Natural killer cell (primary cell): ENCODE data around the gene TNFAIP8L3. TPM values are rescaled to one million over a fixed set of nuclear protein-coding genes. Genes with fewer than 3 reads are reported as not detected.

ENCODE experiments used
- ATAC-seq, 3 donors: fragments of 150-1000 bp in 2 of 3; fragments of 200-7000 bp in 1 of 3; cut with Tn5 transposase; 1 replicate in 1 of 3; 2 replicates in 2 of 3; pipeline ENCODE4 v1.10.0; 2021; ENCODE audit warnings: mild to moderate bottlenecking in 2 of 3, moderate library complexity in 2 of 3
- DNase-seq, 2 donors: peaks; one replicate each; pipeline versions ENCODE4 v3.0.0 to v3.0.0-alpha.2; 2013 to 2021; ENCODE audit warnings: mixed read lengths in 1 of 2
- H3K27ac ChIP-seq: one replicate; pipeline ENCODE4 v1.5.1; 2013; ENCODE audit warnings: mild to moderate bottlenecking, low read length
- H3K27me3 ChIP-seq: one replicate; pipeline ENCODE4 v1.6.1; 2013; ENCODE audit warnings: low read length; ENCODE audit not compliant: control insufficient read depth, insufficient read depth
- H3K36me3 ChIP-seq: one replicate; pipeline ENCODE4 v1.6.1; 2013; ENCODE audit warnings: low read length; ENCODE audit not compliant: control insufficient read depth, insufficient read depth
- H3K4me1 ChIP-seq: one replicate; pipeline ENCODE4 v1.6.1; 2013; ENCODE audit warnings: low read length; ENCODE audit not compliant: control insufficient read depth, insufficient read depth
- H3K4me3 ChIP-seq: one replicate; pipeline ENCODE4 v1.5.1; 2013; ENCODE audit warnings: low read length
- H3K9me3 ChIP-seq: one replicate; pipeline ENCODE4 v1.6.1; 2013; ENCODE audit warnings: low read length; ENCODE audit not compliant: control insufficient read depth, insufficient read depth
- H3K27ac Mint-ChIP-seq, 2 donors: one replicate each; pipeline ENCODE4 v1.8.0; 2022; ENCODE audit warnings: mild to moderate bottlenecking in 2 of 2, mixed read lengths in 2 of 2, moderate library complexity in 1 of 2
- H3K27me3 Mint-ChIP-seq, 2 donors: one replicate each; pipeline ENCODE4 v1.8.0; 2022; ENCODE audit warnings: low read depth in 2 of 2, mixed read lengths in 2 of 2
- H3K36me3 Mint-ChIP-seq: one replicate; pipeline ENCODE4 v1.8.0; 2022; ENCODE audit warnings: mixed read lengths
- H3K4me1 Mint-ChIP-seq, 2 donors: one replicate each; pipeline ENCODE4 v1.8.0; 2022; ENCODE audit warnings: mixed read lengths in 2 of 2
- H3K4me3 Mint-ChIP-seq: one replicate; pipeline ENCODE4 v1.8.0; 2022; ENCODE audit warnings: mild to moderate bottlenecking, moderate library complexity, mixed read lengths
- H3K9me3 Mint-ChIP-seq, 2 donors: one replicate each; pipeline ENCODE4 v1.8.0; 2022; ENCODE audit warnings: mixed read lengths in 2 of 2
- CTCF ChIP-seq: fragments of 200-600 bp; IDR thresholded peaks from one replicate; pipeline ENCODE4 v1.8.0; 2022; ENCODE audit warnings: antibody characterized with exemption
- WGBS: methylation state at CpG from one replicate; pipeline ENCODE4 v1.1.7; 2013; ENCODE audit warnings: missing lambda C conversion rate; ENCODE audit not compliant: insufficient coverage; 5-methylcytosine and 5-hydroxymethylcytosine counted together
- intact Hi-C: fragments of 100-400 bp; cut with micrococcal nuclease; formaldehyde crosslinking; loops from one replicate; pipeline ENCODE4 v1.14.2; 2022
- total RNA-seq, 4 donors: library from RNA; stranded (reverse); fragments of 120-200 nt in 1 of 4; gene quantifications; one replicate each; pipeline versions ENCODE4 v1.2.3 to v1.2.4, GENCODE V29; 2013 to 2022

The TNFAIP8L3 gene
- total RNA-seq, 3 donors from 2014 or later (not counting 1 experiment from before 2014, with no cell fraction given): not detected

GRCh38 chr15:51092480-51093040 is 2.1 kb downstream of the TNFAIP8L3 start:
- H3K27me3 ChIP-seq: peaks cover 36% of the 10 kb centered on the region
- peaks cover 14% of the 10 kb centered on the region for H3K4me1 ChIP-seq
- intact Hi-C loops: no loop called here
- no peak for ATAC-seq
- peak overlapping the region; percentile 32 for H3K4me3 Mint-ChIP-seq
- H3K4me3 ChIP-seq: no peak overlapping the region
- no peaks in the 10 kb centered on the region for H3K9me3 ChIP-seq
- TF ChIP-seq CTCF: no peak
- no peaks in the 10 kb centered on the region for H3K4me1 Mint-ChIP-seq
- H3K27ac Mint-ChIP-seq: no peak overlapping the region
- H3K27ac ChIP-seq: no peak overlapping the region
- H3K9me3 Mint-ChIP-seq: no peaks in the 10 kb centered on the region
- no peak for DNase-seq
- no peaks in the 10 kb centered on the region for H3K36me3 Mint-ChIP-seq
- peaks cover 50 to 77% of the 10 kb centered on the region in 2 donors for H3K27me3 Mint-ChIP-seq
- WGBS: 67% methylated on average over 11 of the region's 12 CpGs
- H3K36me3 ChIP-seq: no peaks in the 10 kb centered on the region

- H3K4me1 Mint-ChIP-seq: no peaks in the 10 kb centered on the region
- intact Hi-C loops: no loop called here
- TF ChIP-seq CTCF: no peak
- ATAC-seq (no peak), DNase-seq (no peak)
- 76% methylated on average over 3 of the region's 3 CpGs for WGBS
- no peak overlapping the region for H3K27ac Mint-ChIP-seq
- H3K36me3 Mint-ChIP-seq: no peaks in the 10 kb centered on the region
- Histone ChIP-seq H3K9me3 (no peaks in the 10 kb centered on the region), H3K27ac (no peak overlapping the region), H3K27me3 (peaks cover 28% of the 10 kb centered on the region), H3K4me3 (no peak overlapping the region), H3K36me3 (no peaks in the 10 kb centered on the region), H3K4me1 (peaks cover 14% of the 10 kb centered on the region)
- no peak overlapping the region for H3K4me3 Mint-ChIP-seq
- peaks cover 44 to 66% of the 10 kb centered on the region in 2 donors for H3K27me3 Mint-ChIP-seq
- H3K9me3 Mint-ChIP-seq: no peaks in the 10 kb centered on the region
Measured at GRCh38 chr15:51090753-51091152, 4.0 kb downstream of the TNFAIP8L3 start.

GRCh38 chr15:51089699-51090453 is 4.8 kb downstream of the TNFAIP8L3 start:
- no peaks in the 10 kb centered on the region for H3K9me3 ChIP-seq
- DNase-seq: no peak
- no peak for ATAC-seq
- WGBS: 76% methylated on average over 4 of the region's 4 CpGs
- Mint-ChIP-seq H3K4me3 (no peak overlapping the region), H3K36me3 (no peaks in the 10 kb centered on the region), H3K27ac (no peak overlapping the region), H3K9me3 (no peaks in the 10 kb centered on the region), H3K4me1 (no peaks in the 10 kb centered on the region), H3K27me3 (peaks cover 42 to 62% of the 10 kb centered on the region in 2 donors)
- no peak for TF ChIP-seq CTCF
- H3K27me3 ChIP-seq: peaks cover 21% of the 10 kb centered on the region
- no peaks in the 10 kb centered on the region for H3K36me3 ChIP-seq
- no peak overlapping the region for H3K27ac ChIP-seq
- no peak overlapping the region for H3K4me3 ChIP-seq
- intact Hi-C loops: no loop called here
- H3K4me1 ChIP-seq: peaks cover 13% of the 10 kb centered on the region
